Measurements from ENCODE around the gene SRP9. TPM values are rescaled to one million over a fixed set of nuclear protein-coding genes. Genes with fewer than 3 reads are reported as not detected.
"Not testable (repeated sequence)": the region's sequence is repeated elsewhere in the genome, so short reads cannot be mapped to it uniquely, and the experiment has no call there.

Gene SRP9
- total RNA-seq, 1 donor: 126 TPM

DNA sequence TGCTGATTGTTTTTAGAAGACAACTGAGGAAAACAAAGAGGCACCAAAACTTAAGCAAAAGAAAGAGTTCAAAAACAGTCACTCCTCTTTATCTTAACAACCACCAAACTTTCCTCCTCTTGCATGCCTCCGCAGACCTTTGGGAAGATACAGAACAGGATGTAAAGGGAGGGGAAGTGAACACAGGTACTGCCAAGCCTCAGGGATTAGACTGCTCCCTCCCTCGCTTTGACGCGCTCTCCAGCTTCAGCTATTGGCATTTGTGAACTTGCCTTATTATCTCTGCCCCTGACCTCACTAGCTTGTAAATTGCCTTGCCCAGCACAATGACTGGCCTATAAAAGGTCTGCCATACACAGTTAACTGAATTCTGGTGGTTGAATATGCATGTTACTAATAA is 4.8 kb upstream of the SRP9 start:
- DNase-seq (ENCODE audit: low read depth in 2 of 3, low spot score in 2 of 3): no peak

DNA sequence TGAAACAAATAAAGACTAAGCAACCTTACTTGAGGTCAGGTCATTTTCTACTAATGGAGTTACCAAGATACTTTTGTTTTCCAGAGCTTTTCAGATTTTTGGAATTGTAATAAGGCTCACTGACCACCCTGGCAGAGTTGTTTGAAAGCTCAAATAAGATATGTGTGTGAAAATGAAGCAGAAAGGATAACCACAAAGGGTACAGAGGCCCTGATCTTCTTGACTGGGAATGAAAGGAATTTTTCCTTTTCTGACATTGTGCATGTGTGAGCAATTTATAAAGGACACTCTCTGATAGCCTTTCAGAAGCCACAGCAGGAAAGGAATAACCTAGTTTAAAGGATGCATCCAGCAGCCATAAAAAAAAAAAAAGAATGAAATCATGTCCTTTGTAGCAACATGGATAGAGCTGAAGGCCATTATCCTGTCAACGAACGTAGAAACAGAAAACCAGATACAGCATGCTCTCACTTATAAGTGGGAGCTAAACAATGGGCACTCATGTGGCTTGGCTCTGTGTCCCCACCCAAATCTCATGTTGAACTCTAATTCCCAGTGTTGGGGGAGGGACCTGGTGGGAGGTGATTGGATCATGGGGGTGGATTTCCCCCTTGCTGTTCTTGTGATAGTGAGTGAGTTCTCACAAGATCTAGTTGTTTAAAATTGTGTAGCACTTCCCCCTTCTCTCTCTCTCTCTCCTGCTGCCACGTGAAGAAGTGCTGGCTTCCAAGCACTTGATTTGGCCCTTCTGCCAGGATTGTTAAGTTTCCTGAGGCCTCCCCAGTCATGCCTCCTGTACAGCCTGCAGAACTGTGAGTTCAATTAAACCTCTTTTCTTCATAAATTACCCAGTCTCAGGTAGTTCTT is 3.1 kb upstream of the SRP9 start:
- DNase-seq (ENCODE audit: low read depth in 2 of 3, low spot score in 2 of 3): no peak

DNA sequence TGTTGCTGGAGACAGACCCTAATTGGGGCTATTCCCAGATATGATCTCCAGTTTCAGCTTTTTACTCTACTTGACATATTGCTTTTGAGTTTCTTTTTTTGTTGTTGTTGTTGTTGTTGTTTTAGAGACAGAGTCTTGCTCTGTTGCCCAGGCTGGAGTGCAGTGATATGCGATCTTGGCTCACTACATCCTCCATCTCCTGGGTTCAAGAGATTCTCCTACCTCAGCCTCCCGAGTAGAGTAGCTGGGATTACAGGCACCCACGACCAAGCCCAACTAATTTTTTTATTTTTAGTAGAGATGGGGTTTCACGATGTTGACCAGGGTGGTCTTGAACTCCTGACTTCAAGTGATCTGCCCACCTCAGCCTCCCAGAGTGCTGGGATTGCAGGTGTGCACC is 1.3 kb upstream of the SRP9 start:
- DNase-seq (ENCODE audit: low read depth in 2 of 3, low spot score in 2 of 3): no peak

DNA sequence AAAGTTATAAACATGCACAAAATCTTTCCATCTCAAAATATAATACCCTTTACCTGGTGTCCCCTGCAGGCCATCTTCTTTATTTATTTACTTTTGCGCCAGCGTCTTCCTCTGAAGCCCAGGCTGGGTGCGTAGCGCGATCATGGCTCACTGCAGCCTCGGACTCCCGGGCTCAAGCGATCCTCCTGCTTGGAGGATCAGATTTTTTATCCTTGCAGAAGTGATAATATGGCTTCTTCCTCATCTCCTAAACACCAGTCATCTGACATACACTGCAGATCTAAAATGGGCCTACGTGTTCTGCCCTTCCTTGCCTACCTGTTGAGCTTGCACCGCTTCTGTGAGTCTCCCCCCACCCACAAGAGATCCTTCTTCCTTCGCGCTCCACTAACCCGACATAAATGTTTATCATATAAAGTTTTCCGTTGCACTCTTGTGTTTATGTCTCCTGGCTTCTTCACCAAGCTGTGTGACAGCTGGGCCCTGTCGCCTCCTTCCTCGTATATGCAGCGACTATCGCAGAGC is 506 bp upstream of the SRP9 start:
- no peak for DNase-seq (ENCODE audit: low read depth in 2 of 3, low spot score in 2 of 3)

DNA sequence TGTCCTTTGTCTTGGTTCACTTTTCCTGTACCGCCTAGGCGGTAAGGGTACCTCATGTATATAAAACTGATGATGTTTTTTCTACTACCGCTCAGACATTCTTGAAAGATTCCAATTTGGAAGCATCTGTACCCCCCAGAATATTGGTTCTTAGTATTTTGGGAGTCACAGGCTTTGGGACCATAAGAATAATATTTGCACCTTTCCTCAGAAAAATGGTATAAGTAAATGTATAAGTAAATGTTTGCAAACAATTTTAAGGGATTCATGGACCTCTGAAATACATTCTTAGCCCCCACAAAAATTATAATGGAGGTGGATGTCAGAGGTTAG is 677 bp downstream of the SRP9 start:
- DNase-seq (ENCODE audit: low read depth in 2 of 3, low spot score in 2 of 3): no peak

DNA sequence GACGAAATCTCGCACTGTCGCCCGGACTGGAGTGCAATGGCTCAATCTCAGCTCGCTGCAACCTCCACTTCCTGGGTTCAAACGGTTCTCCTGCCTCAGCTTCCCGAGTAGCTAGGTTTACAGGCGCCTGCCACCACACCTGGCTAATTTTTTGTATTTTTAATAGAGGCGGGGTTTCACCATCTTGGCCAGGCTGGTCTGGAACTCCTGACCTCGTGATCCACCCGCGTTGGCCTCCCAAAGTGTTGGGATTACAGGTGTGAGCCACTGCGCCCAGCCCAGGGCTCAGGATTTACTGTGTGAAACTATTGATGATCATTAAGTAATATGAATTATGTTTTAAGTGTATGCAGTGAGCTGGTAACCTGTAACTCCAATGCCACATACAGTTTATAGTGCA is 1.5 kb downstream of the SRP9 start:
- DNase-seq (ENCODE audit: low read depth in 2 of 3, low spot score in 2 of 3): not testable (repeated sequence)

DNA sequence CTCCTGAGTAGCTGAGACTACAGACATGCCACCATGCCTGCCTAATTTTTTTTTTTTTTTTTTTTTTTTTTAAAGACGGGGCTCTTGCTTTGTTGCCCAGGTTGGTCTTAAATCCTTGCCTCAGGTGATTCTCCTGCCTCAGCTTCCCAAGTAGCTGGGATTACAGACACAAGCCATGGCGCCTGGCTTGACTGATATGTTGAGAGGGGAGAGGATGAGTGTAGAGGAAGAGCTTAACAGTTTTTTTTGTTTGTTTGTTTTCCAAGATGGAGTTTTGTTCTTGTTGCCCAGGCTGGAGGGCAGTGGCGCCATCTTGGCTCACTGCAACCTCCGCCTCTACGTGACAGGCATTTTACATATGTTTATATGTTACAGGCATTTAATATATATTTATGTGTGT is 2.5 kb downstream of the SRP9 start:
- no peak for DNase-seq (ENCODE audit: low read depth in 2 of 3, low spot score in 2 of 3)

DNA sequence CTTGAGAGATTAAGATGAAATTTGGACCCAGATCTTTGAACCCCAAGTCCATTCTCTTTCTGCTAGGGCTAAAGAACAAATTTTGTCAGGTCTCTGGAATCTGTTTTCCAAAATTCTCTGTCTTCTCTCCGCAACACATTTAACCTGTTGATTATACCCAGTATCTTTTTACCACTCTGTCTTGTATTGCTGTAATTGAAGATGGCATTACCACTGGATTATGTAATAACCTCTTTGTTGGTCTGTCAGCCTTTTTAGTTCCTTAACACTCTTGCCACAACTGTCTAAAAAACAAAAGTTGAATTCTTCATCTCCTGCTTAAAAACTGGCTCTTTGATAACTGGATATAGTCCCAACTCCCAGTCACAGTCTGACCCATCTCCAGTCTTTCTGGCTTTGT is 3.0 kb downstream of the SRP9 start:
- DNase-seq (ENCODE audit: low read depth in 2 of 3, low spot score in 2 of 3): no peak

DNA sequence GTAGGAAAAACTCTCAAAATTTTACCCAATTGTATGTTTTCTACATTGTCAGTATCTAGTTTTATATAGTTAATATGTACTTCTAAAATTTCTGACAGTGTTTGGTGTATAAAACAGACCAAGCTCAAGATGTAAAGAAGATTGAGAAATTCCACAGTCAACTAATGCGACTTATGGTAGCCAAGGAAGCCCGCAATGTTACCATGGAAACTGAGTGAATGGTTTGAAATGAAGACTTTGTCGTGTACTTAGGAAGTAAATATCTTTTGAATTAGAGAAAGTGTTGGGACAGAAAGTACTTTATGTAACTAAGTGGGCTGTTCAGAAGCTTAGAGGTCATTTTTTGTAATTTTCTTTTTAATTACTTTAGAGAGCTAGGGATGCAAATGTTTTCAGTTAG is 11.5 kb downstream of the SRP9 start:
- not testable (repeated sequence) for DNase-seq (ENCODE audit: low read depth in 2 of 3, low spot score in 2 of 3)

DNA sequence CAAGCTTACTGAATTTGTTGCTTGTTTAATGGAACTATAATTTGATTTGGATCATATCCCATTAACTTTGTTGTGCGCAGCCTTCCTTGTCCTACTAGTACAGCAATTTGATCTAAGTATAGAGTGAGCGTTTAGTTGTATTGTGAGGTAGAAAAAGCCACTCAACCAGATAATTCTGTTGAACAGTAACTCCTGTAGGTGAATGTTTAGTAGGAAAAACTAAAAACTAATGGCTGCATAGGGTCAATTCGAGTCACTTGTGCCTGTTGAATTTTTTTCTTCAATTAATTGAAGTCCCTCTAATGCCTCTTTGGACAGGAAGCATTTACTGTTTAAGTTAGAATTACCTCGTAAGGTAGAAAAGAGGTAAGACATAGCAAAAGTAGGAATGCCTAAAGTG is 17.3 kb downstream of the SRP9 start:
- no peak for DNase-seq (ENCODE audit: low read depth in 2 of 3, low spot score in 2 of 3)

DNA sequence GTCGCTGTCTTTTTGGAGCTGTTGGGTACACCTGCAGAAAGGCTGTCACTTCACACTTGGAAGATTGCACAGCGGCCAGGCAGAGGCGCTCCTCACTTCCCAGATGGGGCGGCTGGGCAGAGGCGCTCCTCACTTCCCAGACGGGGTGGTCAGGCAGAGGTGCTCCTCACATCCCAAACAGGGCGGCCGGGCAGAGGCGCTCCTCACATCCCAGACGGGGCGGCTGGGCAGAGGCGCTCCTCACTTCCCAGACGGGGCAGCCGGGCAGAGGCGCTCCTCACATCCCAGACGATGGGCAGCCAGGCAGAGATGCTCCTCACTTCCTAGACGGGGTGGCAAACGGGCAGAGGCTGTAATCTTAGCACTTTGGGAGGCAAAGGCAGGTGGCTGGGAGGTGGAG is 18.5 kb downstream of the SRP9 start:
- not testable (repeated sequence) for DNase-seq (ENCODE audit: low read depth in 2 of 3, low spot score in 2 of 3)

DNA sequence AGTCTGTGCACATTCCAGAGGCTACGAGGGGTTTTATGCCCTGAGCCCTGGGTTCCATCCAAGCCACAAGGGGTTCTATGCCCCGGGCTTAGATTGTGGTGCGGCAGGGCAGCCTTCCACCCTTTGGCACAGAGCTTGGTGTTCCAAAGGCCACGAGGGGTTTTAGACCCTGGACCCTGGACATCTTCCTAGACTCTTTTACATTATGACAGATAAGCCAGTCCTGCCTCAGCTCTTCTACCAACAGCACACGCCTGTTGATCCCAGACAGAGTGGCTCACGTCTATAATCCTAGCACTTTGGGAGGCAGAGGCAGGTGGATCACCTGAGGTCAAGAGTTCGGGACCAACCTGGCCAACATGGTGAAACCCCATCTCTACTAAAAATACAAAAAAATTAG is 23.5 kb downstream of the SRP9 start:
- DNase-seq (ENCODE audit: low read depth in 2 of 3, low spot score in 2 of 3): not testable (repeated sequence)

DNA sequence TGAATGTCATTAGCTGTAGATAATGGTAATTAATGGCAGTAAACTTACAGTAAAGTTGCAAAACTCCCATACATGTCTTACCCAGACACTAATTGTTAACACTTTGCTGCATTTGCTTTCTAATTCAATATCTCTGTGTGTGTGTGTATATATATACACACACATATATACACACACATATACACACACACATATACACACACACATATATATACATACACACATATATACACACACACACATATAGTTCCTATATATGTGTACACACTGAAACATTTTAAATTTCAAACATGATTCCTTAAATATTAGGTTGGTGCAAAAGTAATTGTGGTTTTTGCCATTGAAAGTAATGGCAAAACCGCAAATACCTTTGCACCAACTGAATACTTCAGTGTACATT is 28.6 kb downstream of the SRP9 start:
- DNase-seq (ENCODE audit: low read depth in 2 of 3, low spot score in 2 of 3): no peak

DNA sequence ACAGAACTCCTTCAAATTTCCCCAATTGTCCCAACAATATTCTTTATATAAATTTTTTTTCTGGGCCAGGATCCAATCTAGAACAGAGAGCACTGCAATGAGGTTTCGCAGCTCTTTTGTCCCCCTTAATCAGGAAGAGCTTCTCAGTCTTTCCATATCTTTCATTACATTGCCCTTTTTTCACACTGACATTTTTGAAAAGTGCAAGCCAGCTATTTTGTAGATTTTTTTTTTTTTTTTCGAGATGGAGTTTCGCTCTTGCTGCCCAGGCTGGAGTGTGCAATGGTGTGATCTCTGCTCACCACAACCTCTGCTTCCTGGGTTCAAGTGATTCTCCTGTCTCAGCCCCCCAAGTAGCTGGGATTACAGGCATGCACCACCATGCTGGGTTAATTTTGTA is 29.1 kb downstream of the SRP9 start:
- not testable (repeated sequence) for DNase-seq (ENCODE audit: low read depth in 2 of 3, low spot score in 2 of 3)

DNA sequence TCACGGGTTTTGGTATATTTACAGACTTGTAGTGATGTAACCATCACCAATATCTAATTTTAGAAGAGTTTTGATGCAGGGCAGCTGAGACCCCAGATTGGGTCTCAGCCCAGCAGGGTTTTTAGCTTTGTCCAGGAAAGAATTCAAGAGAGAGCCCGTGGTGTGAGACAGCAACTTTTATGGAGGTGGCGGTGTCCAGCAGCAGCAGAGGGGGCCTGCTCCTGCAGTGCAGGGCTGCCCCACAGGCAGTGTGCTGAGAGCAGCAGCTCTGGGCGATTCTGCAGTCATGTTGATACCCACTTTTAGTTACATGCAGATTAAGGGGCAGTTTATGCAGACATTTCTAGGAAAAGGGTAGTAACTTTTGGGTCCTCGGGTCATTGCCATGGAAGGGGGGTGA is 30.5 kb downstream of the SRP9 start:
- no peak for DNase-seq (ENCODE audit: low read depth in 2 of 3, low spot score in 2 of 3)

DNA sequence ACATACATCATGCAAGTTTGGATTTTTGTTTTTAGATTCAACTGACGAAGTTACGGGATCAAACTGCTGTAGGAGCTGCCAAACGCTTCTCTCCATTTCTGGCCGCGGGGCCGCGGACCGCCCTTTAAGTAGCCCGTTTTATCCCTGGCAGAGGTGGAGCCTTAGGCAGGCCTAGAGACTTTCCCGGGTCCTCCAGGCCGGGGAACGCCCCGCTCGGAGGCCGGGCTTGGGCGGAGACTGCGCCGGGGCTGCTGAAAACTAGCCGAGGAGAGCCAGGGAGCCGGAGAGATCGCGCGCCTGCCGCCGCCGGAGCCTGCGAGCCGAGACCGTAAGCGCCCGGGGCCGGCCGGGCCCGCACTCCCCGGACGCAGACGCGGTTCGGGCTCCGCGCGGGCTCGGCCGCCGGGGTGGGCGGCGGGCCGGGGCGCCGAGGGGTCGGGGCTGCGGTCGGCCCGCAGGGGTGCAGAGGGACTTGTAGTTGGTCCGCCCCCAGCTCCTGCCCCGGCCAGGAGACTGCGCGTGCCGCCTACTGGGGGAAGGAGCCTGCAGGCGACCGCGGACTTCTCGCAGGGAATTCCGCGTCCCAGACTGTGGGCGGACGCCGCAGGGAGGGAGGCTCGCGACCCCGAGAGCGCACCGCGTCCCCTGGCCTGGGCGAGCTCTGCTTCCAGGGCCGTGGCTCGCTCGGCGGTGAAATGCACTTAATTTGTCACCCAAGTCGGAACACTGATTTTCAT is 32.4 kb downstream of the SRP9 start, which contains the start of gene EPHX1:
Gene EPHX1 (plus strand): TSS at position 283 of the 737 bp plus-strand sequence. CDS start 18,606 bp downstream, outside the sequence.
- peak; percentile 18 to 65 (median 62) for DNase-seq (ENCODE audit: low read depth in 2 of 3, low spot score in 2 of 3)

DNA sequence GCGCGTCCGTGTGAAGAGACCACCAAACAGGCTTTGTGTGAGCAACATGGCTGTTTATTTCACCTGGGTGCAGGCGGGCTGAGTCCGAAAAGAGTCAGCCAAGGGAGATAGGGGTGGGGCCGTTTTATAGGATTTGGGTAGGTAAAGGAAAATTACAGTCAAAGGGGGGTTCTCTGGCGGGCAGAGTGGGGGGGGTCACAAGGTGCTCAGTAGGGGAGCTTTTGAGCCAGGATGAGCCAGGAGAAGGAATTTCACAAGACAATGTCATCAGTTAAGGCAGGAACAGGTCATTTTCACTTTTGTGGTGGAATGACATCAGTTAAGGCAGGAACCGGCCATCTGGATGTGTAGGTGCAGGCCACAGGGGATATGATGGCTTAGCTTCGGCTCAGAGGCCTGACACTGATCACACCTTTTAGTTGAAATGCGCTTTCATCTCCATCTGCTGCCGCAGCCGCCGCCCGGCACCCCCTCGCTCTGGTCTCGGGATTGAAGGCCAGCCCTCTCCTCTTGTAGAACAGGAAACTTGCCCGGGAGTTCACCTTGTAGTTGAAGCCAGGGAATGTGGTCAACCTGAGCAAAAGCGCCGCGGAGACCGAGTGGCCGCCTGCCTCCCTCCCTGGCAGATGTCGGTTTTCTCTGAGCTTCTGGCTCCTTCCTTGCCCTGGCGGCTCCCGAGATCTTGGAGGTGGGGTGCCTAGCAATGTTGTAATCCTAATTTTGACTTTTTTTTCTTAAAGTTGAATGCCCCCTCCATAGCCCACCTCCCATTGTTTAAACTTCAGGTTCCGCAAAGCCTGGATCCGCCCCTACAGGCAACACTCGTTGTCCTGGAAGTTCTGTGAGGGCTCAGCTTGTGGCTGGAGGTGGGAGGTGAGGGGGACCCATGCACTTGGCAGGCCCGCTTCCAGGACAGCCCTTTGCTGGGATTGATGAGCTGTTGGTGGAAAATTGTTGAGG is 33.2 kb downstream of the SRP9 start:
- DNase-seq (ENCODE audit: low read depth in 2 of 3, low spot score in 2 of 3): not testable (repeated sequence)

DNA sequence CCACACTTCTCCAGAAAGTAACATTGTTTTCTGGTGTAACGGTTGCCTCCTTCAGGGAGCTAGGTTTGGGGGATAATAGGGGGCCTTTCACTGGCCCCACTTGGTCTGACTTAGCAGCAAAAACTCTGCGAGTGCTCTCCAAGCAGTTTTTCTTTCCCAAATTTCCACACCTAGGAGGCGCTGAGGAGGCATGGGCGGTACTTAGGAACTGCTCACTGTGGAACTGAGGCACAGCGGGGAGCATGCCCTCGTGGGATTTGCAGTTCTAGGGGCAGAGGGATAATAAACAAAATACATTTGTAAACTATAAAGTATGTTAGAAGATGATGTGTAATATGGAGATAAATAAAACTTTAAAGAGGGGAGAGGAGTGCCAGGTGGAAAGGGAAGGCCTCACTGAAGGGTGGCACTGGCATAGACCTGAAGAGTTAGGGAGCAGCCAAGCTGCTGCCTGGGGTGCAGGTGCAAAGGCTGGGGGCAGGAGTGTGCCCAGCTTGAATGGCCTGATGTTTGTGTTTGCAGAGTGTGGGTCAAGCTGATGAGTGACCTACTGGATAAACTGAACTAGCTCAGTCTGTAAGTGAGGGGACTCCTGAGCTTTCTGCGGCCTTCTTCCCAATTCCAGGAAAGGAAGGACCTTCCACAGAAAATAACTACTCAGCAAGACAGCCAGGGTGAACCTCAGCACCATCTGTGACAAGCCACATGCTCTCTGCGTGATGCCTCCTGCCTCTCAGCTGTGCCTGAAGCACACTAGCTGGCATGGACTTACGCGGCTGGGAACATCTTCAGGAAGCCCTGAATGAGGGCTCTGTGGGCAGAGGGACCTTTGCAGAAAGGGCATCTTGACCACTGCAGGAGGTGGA is 34.2 kb downstream of the SRP9 start:
- DNase-seq (ENCODE audit: low read depth in 2 of 3, low spot score in 2 of 3): no peak

DNA sequence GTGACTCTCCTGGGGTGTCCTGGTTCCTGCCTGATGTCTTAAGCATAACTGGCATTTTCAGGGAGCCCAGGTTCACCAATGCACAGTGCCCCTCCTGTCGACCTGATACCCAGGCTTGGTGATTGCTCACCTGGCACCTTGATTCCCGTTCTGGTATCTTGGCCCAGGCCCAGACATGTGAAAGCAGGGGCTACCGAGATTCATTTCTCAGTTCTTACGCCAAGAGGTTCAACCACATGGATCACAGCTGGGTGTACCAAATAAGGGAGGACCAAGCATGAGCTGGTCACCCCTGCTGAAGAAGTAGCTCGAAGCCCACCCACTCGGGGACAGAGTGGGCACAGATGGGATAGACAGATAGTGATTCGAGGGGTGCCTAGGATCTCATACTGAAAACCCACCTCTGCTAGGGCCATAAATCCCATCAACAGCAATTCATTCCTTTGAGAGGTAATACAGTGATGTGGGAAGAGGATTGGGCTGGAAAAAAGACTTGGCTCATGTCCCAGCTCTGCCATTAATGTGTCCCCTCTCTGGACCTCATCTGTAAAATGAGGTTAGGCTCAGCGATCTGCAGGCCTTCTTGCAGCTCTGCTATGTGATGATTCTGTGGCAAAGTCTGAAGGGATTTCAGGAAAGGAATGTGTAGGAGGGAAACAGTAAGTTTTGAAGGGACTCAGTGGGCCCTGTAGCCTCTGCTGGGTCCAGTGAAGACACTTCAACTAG is 35.0 kb downstream of the SRP9 start:
- DNase-seq (ENCODE audit: low read depth in 2 of 3, low spot score in 2 of 3): no peak
